Smooth muscle cell (in vitro differentiated cells): Measurements from ENCODE around the gene ZNF784. TPM values are rescaled to one million over a fixed set of nuclear protein-coding genes. Genes with fewer than 3 reads are reported as not detected.

ENCODE experiments used
- DNase-seq: peaks from one replicate; lab custom pipeline; 2025; ENCODE audit not compliant: unreplicated experiment; lab: John Stamatoyannopoulos, UW
- H2AFZ ChIP-seq: fragments of 200-600 bp; sonication (generic); 2 replicates; pipeline ENCODE4 v1.6.0; 2016; ENCODE audit warnings: antibody characterized with exemption, low read depth, mild to moderate bottlenecking
- H3F3A ChIP-seq: fragments of 200-600 bp; sonication (generic); 2 replicates; pipeline ENCODE4 v1.6.0; 2017; ENCODE audit warnings: antibody characterized with exemption, low read depth
- H3K27ac ChIP-seq: fragments of 200-600 bp; sonication (generic); 2 replicates; pipeline ENCODE4 v1.5.1; 2016; ENCODE audit warnings: low read depth, mild to moderate bottlenecking
- H3K27me3 ChIP-seq: fragments of 200-600 bp; sonication (generic); 2 replicates; pipeline ENCODE4 v1.6.1; 2016; ENCODE audit warnings: low read depth, mild to moderate bottlenecking
- H3K36me3 ChIP-seq: fragments of 200-600 bp; sonication (generic); 2 replicates; pipeline ENCODE4 v1.5.1; 2016; ENCODE audit warnings: low read depth
- H3K4me1 ChIP-seq: fragments of 200-600 bp; sonication (generic); 2 replicates; pipeline ENCODE4 v1.5.1; 2016; ENCODE audit warnings: low read depth
- H3K4me2 ChIP-seq: fragments of 200-600 bp; sonication (generic); 2 replicates; pipeline ENCODE4 v1.6.0; 2016; ENCODE audit warnings: mild to moderate bottlenecking
- H3K4me3 ChIP-seq: fragments of 200-600 bp; sonication (generic); 2 replicates; pipeline ENCODE4 v1.5.1; 2016; ENCODE audit warnings: mild to moderate bottlenecking
- H3K79me2 ChIP-seq: fragments of 200-600 bp; sonication (generic); 2 replicates; pipeline ENCODE4 v1.6.0; 2016; ENCODE audit warnings: low read depth, mild to moderate bottlenecking
- H3K9ac ChIP-seq: fragments of 200-600 bp; sonication (generic); 2 replicates; pipeline ENCODE4 v1.6.0; 2016; ENCODE audit warnings: low read depth
- H3K9me3 ChIP-seq: fragments of 200-600 bp; sonication (generic); replicated peaks from 2 replicates; pipeline ENCODE4 v1.5.1; 2016; ENCODE audit warnings: low read depth
- H4K20me1 ChIP-seq: fragments of 200-600 bp; sonication (generic); 2 replicates; pipeline ENCODE4 v1.6.0; 2016; ENCODE audit warnings: low read depth
- CTCF ChIP-seq: fragments of 200-600 bp; sonication (generic); IDR thresholded peaks from 2 replicates; pipeline ENCODE4 v1.5.1; 2017; ENCODE audit warnings: borderline replicate concordance, mild to moderate bottlenecking, antibody characterized with exemption; ENCODE audit not compliant: insufficient read depth, poor library complexity, severe bottlenecking
- WGBS: methylation state at CpG from one replicate; pipeline ENCODE4 v1.1.7; 2016; ENCODE audit warnings: low lambda C conversion rate; 5-methylcytosine and 5-hydroxymethylcytosine counted together
- polyA plus RNA-seq: library from polyadenylated mRNA; unstranded; fragments of >200 nt; fragmentation: Nextera tagmentation; extraction: Ambion mirVana; gene quantifications from 2 replicates; pipeline ENCODE4 v1.2.1, GENCODE V29; 2016
- total RNA-seq: library from RNA; depleted of rRNA; stranded (reverse); fragments of >200 nt; gene quantifications from 2 replicates; pipeline ENCODE4 v1.2.3, GENCODE V29; 2014

The ZNF784 gene
- total and polyA plus RNA-seq, 2 experiments from 2014 or later: 3.1 to 7.3 TPM

- Histone ChIP-seq H3K4me2 (no peak overlapping the region), H3K27ac (no peak overlapping the region), H3F3A (peaks cover 12% of the 10 kb centered on the region), H3K4me1 (no peaks in the 10 kb centered on the region), H3K9ac (no peak overlapping the region), H3K27me3 (no peaks in the 10 kb centered on the region), H3K9me3 (no peaks in the 10 kb centered on the region), H3K79me2 (no peaks in the 10 kb centered on the region), H2AFZ (no peak overlapping the region), H4K20me1 (peaks cover 8% of the 10 kb centered on the region), H3K4me3 (no peak overlapping the region), H3K36me3 (no peaks in the 10 kb centered on the region)
- TF ChIP-seq CTCF: no peak
- WGBS: 80% methylated on average over 3 of the region's 3 CpGs
- DNase-seq: no peak
Observed at GRCh38 chr19:55619286-55619685, 5.1 kb downstream of the ZNF784 start.

- Histone ChIP-seq H3K27me3 (no peaks in the 10 kb centered on the region), H3K9ac (no peak overlapping the region), H3K4me1 (no peaks in the 10 kb centered on the region), H4K20me1 (peaks cover 3% of the 10 kb centered on the region), H3K4me2 (no peak overlapping the region), H3K9me3 (no peaks in the 10 kb centered on the region), H3K4me3 (no peak overlapping the region), H3K36me3 (no peaks in the 10 kb centered on the region), H3K27ac (no peak overlapping the region), H3F3A (peaks cover 7% of the 10 kb centered on the region), H2AFZ (no peak overlapping the region), H3K79me2 (no peaks in the 10 kb centered on the region)
- 98% methylated on average over 7 of the region's 7 CpGs for WGBS
- DNase-seq: no peak
- no peak for TF ChIP-seq CTCF
Observed at GRCh38 chr19:55618426-55618825, 5.9 kb downstream of the ZNF784 start.

GRCh38 chr19:55617426-55617825 lies 6.9 kb downstream of the ZNF784 start:
- Histone ChIP-seq H3K36me3 (no peaks in the 10 kb centered on the region), H3K27ac (no peak overlapping the region), H3K79me2 (peaks cover 3% of the 10 kb centered on the region), H3K27me3 (no peaks in the 10 kb centered on the region), H2AFZ (no peak overlapping the region), H3K4me1 (no peaks in the 10 kb centered on the region), H3K9me3 (no peaks in the 10 kb centered on the region), H4K20me1 (peaks cover 11% of the 10 kb centered on the region), H3K4me2 (no peak overlapping the region), H3K4me3 (no peak overlapping the region), H3F3A (peaks cover 4% of the 10 kb centered on the region), H3K9ac (no peak overlapping the region)
- WGBS: 98% methylated on average over 8 of the region's 8 CpGs
- no peak for DNase-seq
- no peak for TF ChIP-seq CTCF

GRCh38 chr19:55616395-55616875 lies 7.9 kb downstream of the ZNF784 start:
- Histone ChIP-seq H3K4me3 (no peak overlapping the region), H3K4me1 (no peaks in the 10 kb centered on the region), H3K36me3 (no peaks in the 10 kb centered on the region), H3F3A (peaks cover 4% of the 10 kb centered on the region), H3K9ac (no peak overlapping the region), H3K79me2 (peaks cover 6% of the 10 kb centered on the region), H3K27me3 (no peaks in the 10 kb centered on the region), H3K27ac (no peak overlapping the region), H3K4me2 (no peak overlapping the region), H2AFZ (no peak overlapping the region), H4K20me1 (peaks cover 20% of the 10 kb centered on the region), H3K9me3 (no peaks in the 10 kb centered on the region)
- no peak for DNase-seq
- 98% methylated on average over 15 of the region's 38 CpGs for WGBS
- no peak for TF ChIP-seq CTCF
